Measurements from ENCODE around the gene NCAN. TPM values are rescaled to one million over a fixed set of nuclear protein-coding genes. Genes with fewer than 3 reads are reported as not detected.

NCAN gene
- total RNA-seq, 3 donors from 2014 or later (not counting 1 experiment from before 2014, with no cell fraction given), result not detected

- intact Hi-C loops (cut with micrococcal nuclease), result no loop called here
Observed at GRCh38 chr19:19296953-19297689, 85.4 kb downstream of the NCAN start.

GRCh38 chr19:19297759-19298158 lies 86.0 kb downstream of the NCAN start:
- Histone ChIP-seq H3K4me1 (ENCODE audit: control insufficient read depth, insufficient read depth, low read length) (no peaks in the 10 kb centered on the region), H3K27me3 (ENCODE audit: control insufficient read depth, insufficient read depth, low read length) (no peaks in the 10 kb centered on the region), H3K27ac (ENCODE audit: low read length) (no peak overlapping the region), H3K9me3 (ENCODE audit: control insufficient read depth, insufficient read depth, low read length) (no peaks in the 10 kb centered on the region), H3K4me3 (ENCODE audit: low read length) (no peak overlapping the region), H3K36me3 (ENCODE audit: control insufficient read depth, insufficient read depth, low read length) (peaks cover 41% of the 10 kb centered on the region)
- intact Hi-C loops (cut with micrococcal nuclease), result no loop called here
- H3K4me1 Mint-ChIP-seq, result no peaks in the 10 kb centered on the region
- 91% methylated on average over 9 of the region's 9 CpGs for WGBS (ENCODE audit: insufficient coverage)
- TF ChIP-seq CTCF (IDR thresholded peaks at IDR 0.05), result no peak
- H3K36me3 Mint-ChIP-seq, result peaks cover 7% of the 10 kb centered on the region
- no peaks in the 10 kb centered on the region for H3K27me3 Mint-ChIP-seq (ENCODE audit: low read depth in 2 of 2)
- no peak overlapping the region for H3K4me3 Mint-ChIP-seq
- no peak overlapping the region for H3K27ac Mint-ChIP-seq
- DNase-seq (no peak), ATAC-seq (no peak)
- H3K9me3 Mint-ChIP-seq, result no peaks in the 10 kb centered on the region

More at GRCh38 chr19:19296953-19297689, 85.4 kb downstream of the NCAN start:
- H3K36me3 ChIP-seq (ENCODE audit: control insufficient read depth, insufficient read depth, low read length), result peaks cover 38% of the 10 kb centered on the region
- WGBS (ENCODE audit: insufficient coverage), result 97% methylated on average over 19 of the region's 19 CpGs
- no peak overlapping the region for H3K4me3 ChIP-seq (ENCODE audit: low read length)
- Mint-ChIP-seq H3K4me3 (no peak overlapping the region), H3K36me3 (peaks cover 7% of the 10 kb centered on the region), H3K4me1 (no peaks in the 10 kb centered on the region), H3K27ac (no peak overlapping the region), H3K9me3 (no peaks in the 10 kb centered on the region), H3K27me3 (ENCODE audit: low read depth in 2 of 2) (no peaks in the 10 kb centered on the region)
- DNase-seq, result no peak
- ATAC-seq, result no peak
- no peak overlapping the region for H3K27ac ChIP-seq (ENCODE audit: low read length)
- no peaks in the 10 kb centered on the region for H3K4me1 ChIP-seq (ENCODE audit: control insufficient read depth, insufficient read depth, low read length)
- no peaks in the 10 kb centered on the region for H3K27me3 ChIP-seq (ENCODE audit: control insufficient read depth, insufficient read depth, low read length)
- no peaks in the 10 kb centered on the region for H3K9me3 ChIP-seq (ENCODE audit: control insufficient read depth, insufficient read depth, low read length)
- TF ChIP-seq CTCF (IDR thresholded peaks at IDR 0.05), result no peak

DNA sequence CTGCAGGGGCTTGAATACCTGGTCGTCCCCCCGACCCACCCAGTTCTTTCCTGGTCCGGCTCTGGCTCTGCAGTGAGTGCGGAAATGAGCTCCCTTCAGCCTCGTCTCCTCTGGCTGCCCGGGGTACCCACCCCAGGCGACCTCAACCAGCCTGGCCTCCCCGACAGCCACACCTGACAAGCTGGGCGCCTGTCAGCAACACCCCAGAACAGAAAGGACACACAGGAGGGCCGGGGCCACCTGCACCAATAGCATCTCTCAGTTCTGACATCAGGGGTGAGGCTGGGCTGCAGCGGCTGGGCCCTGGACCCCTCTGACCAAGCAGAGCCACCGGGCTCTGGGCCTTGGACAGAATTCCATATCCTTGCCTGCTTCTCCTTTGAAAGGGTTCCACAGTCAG lies 88.9 kb downstream of the NCAN start:
- no peak for ATAC-seq
- H3K27me3 Mint-ChIP-seq (ENCODE audit: low read depth in 2 of 2), result no peaks in the 10 kb centered on the region
- no peaks in the 10 kb centered on the region for H3K9me3 Mint-ChIP-seq
- no peaks in the 10 kb centered on the region for H3K4me1 Mint-ChIP-seq
- H3K4me3 Mint-ChIP-seq, result no peak overlapping the region
- no peak for TF ChIP-seq CTCF (IDR thresholded peaks at IDR 0.05)
- no peak overlapping the region for H3K27ac Mint-ChIP-seq
- no peaks in the 10 kb centered on the region for H3K36me3 Mint-ChIP-seq
- H3K36me3 ChIP-seq (ENCODE audit: control insufficient read depth, insufficient read depth, low read length), result peaks cover 45% of the 10 kb centered on the region
- no peaks in the 10 kb centered on the region for H3K9me3 ChIP-seq (ENCODE audit: control insufficient read depth, insufficient read depth, low read length)
- H3K27me3 ChIP-seq (ENCODE audit: control insufficient read depth, insufficient read depth, low read length), result no peaks in the 10 kb centered on the region
- H3K4me3 ChIP-seq (ENCODE audit: low read length), result no peak overlapping the region
- no peaks in the 10 kb centered on the region for H3K4me1 ChIP-seq (ENCODE audit: control insufficient read depth, insufficient read depth, low read length)
- WGBS (ENCODE audit: insufficient coverage), result over 99% methylated on average over 12 of the region's 12 CpGs
- H3K27ac ChIP-seq (ENCODE audit: low read length), result no peak overlapping the region
- no peak for DNase-seq
- intact Hi-C loops (cut with micrococcal nuclease), result no loop called here

Other genes with a start within 250 kb of the NCAN start
- gene SUGP2, start 178.4 kb upstream of the NCAN start, total RNA-seq, result 100 to 1,000 TPM; 220 to 237 (median 236) TPM
- gene ARMC6, start 178.4 kb upstream of the NCAN start, total RNA-seq, result 10 to 100 TPM; 19.3 to 21.2 (median 21.0) TPM
- 10 to 100 TPM; 34.6 to 50.3 (median 41.8) TPM for gene SLC25A42, start 148.0 kb upstream of the NCAN start, total RNA-seq
- gene TMEM161A, start 73.5 kb upstream of the NCAN start, total RNA-seq, result 10 to 100 TPM; 13.9 to 16.5 (median 14.2) TPM
- 1 to 10 TPM; 4.7 to 7.0 (median 5.6) TPM for gene MEF2B, start 41.7 kb upstream of the NCAN start, total RNA-seq
- 10 to 100 TPM; 28.2 to 42.4 (median 33.2) TPM for gene BORCS8, start 19.8 kb upstream of the NCAN start, total RNA-seq
- gene RFXANK, start 19.7 kb upstream of the NCAN start, total RNA-seq, result 10 to 100 TPM; 50.1 to 67.5 (median 66.0) TPM
- gene NR2C2AP, start 8.5 kb upstream of the NCAN start, total RNA-seq, result 10 to 100 TPM; 14.7 to 16.7 (median 16.4) TPM
- not detected for gene TM6SF2, start 61.3 kb downstream of the NCAN start, total RNA-seq
- gene SUGP1, start 108.6 kb downstream of the NCAN start, total RNA-seq, result 10 to 100 TPM; 64.7 to 86.5 (median 75.8) TPM
- gene MAU2, start 108.9 kb downstream of the NCAN start, total RNA-seq, result 100 to 1,000 TPM; 144 to 164 (median 151) TPM
- 100 to 1,000 TPM; 209 to 232 (median 230) TPM for gene GATAD2A, start 193.7 kb downstream of the NCAN start, total RNA-seq

All from natural killer cell (primary cell).